Fibroblast of the aortic adventitia (primary cell): ENCODE results near the gene FGF11. TPM values are rescaled to one million over a fixed set of nuclear protein-coding genes. Genes with fewer than 3 reads are reported as not detected.

Experiments used
- DNase-seq: peaks from one replicate; pipeline ENCODE4 v3.0.0-alpha.2; 2010; ENCODE audit warnings: low read depth
- H3K4me3 ChIP-seq: 2 replicates; pipeline ENCODE4 v1.5.1; 2011; ENCODE audit warnings: low read depth, mild to moderate bottlenecking, control low read depth, low read length, moderate library complexity
- total RNA-seq: library from RNA; depleted of rRNA; stranded (reverse); fragments of >200 nt; gene quantifications from 2 replicates; pipeline ENCODE4 v1.2.3, GENCODE V29; 2012; ENCODE audit warnings: low replicate concordance
- TF ChIP-seq, protein P1 (sequence below): IDR thresholded peaks from 2 replicates; pipeline ENCODE4 v1.5.1; 2011; ENCODE audit warnings: mild to moderate bottlenecking, low read length, control low read depth, inconsistent platforms; ENCODE audit not compliant: insufficient read depth

The FGF11 gene
- total RNA-seq, 1 donor, result 0.36 TPM

DNA sequence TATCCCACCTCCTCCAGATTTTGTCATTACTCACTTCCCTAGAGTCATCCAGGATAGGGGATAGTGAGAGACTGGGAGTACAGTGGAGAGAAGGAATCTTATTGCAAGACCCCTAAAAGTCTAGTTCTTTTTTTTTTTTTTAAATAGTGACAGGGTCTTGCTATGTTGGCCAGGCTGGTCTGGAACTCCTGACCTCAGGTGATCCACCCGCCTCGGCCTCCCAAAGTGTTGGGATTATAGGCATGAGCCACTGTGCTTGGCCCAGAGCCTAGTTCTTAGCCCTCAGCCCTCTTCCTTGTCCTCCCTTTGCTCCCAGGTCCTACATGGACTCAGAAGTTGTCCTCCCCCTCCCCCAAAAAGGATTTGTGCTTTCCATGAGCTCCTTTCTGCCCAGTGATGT lies 2.8 kb downstream of the FGF11 start:
- no peak overlapping the region for H3K4me3 ChIP-seq
- no peak for DNase-seq
- TF ChIP-seq, protein P1, sequence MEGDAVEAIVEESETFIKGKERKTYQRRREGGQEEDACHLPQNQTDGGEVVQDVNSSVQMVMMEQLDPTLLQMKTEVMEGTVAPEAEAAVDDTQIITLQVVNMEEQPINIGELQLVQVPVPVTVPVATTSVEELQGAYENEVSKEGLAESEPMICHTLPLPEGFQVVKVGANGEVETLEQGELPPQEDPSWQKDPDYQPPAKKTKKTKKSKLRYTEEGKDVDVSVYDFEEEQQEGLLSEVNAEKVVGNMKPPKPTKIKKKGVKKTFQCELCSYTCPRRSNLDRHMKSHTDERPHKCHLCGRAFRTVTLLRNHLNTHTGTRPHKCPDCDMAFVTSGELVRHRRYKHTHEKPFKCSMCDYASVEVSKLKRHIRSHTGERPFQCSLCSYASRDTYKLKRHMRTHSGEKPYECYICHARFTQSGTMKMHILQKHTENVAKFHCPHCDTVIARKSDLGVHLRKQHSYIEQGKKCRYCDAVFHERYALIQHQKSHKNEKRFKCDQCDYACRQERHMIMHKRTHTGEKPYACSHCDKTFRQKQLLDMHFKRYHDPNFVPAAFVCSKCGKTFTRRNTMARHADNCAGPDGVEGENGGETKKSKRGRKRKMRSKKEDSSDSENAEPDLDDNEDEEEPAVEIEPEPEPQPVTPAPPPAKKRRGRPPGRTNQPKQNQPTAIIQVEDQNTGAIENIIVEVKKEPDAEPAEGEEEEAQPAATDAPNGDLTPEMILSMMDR, result no peak

- no peak overlapping the region for H3K4me3 ChIP-seq
- peak; percentile 81 for DNase-seq
- TF ChIP-seq, protein P1, result no peak
Observed at GRCh38 chr17:7443499-7444485, 4.5 kb downstream of the FGF11 start.

DNA sequence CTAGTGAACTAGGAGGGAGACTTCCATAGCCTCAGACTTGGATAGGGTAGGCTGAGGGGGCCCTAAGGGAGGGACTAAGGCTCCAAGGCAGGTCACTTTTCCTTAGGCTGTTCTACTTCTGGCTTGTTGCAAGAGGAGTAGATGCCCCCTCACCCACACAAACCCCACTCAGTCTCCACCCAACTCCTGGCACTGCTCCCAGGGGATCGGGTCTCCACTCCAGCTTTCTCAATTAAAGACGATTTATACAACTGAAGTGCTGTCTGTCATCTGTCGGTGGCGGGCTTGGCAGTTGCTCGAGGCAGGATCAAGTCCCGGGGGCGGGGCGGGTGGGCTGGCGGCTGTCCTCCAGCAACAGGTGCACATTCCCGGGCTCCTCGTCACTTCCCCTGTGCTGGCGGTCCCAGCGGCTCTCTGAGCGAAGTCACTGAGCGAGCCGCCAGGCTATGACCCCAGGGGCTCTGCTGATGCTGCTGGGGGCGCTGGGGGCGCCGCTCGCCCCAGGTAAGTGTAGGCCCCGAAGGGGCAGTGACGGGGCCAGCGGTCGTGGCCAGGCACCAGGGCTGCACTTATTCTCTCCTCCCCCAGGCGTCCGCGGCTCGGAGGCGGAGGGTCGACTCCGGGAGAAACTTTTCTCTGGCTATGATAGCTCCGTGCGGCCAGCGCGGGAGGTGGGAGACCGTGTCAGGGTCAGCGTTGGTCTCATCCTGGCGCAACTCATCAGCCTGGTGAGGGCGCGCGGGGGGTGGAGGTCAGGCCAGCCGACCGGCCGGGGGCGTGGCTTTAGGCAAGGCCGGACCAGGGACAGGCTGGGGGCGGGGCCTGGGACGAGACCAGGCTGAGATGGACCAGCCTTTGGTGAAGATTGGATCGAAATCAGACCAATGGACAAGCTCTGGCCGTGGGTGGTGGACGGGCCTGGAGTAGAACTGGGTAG lies 5.6 kb downstream of the FGF11 start, which contains the start of gene CHRNB1:
Gene CHRNB1, plus strand, starts transcription at position 380 of the 937 bp plus-strand sequence. Its CDS starts 67 bp downstream, at position 447.
- peak within 1 kb of the TSS; percentile 33 for H3K4me3 ChIP-seq
- DNase-seq, result no peak
- TF ChIP-seq, protein P1, result no peak

DNA sequence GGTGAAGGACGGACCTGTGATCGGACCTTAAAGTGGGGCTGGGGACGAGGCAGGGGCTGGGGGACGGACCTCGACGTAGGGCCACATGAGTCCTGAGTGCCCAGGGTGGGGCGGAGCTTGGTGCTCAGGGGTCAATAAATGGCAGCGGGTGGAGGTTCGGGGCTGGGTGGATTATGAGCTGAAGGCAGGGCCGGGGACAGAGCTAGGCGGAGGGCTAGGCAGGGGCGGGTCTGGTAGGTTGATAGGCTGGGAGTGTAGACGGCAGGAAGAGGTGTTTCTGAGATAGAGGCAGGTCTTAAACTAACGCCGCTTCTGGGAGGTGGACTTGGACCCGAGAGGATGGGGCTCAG lies 6.3 kb downstream of the FGF11 start:
- peak overlapping the region; percentile 33 for H3K4me3 ChIP-seq
- DNase-seq, result no peak
- TF ChIP-seq, protein P1, result no peak

DNA sequence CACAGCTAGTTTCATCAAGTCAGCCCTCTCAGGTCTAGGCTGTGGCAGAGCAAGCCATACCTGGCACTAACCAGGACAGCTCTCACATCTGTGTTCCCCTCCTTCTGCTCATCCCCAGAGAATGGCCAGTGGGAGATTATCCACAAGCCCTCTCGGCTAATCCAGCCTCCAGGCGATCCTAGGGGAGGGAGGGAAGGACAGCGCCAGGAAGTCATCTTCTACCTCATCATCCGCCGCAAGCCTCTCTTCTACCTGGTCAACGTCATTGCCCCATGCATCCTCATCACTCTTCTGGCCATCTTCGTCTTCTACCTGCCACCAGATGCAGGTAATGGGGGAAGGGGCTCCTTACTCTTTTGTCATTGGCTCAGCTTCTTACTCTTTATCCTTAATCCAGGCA lies 9.1 kb downstream of the FGF11 start:
- no peak overlapping the region for H3K4me3 ChIP-seq
- no peak for DNase-seq
- TF ChIP-seq, protein P1, result no peak

- TF ChIP-seq, protein P1, result no peak
- DNase-seq, result peak; percentile 24
- no peak overlapping the region for H3K4me3 ChIP-seq
Observed at GRCh38 chr17:7459961-7460545, 20.7 kb downstream of the FGF11 start.
